Heart left ventricle (tissue), 16 donors: ENCODE data around the gene PLAC8. TPM values are rescaled to one million over a fixed set of nuclear protein-coding genes. Genes with fewer than 3 reads are reported as not detected.

Experiments
- ATAC-seq, 4 donors: fragments of 200-7000 bp; cut with Tn5 transposase; one replicate each; pipeline ENCODE4 v1.9.1; 2020 to 2022; ENCODE audit warnings: moderate library complexity in 4 of 4, mild to moderate bottlenecking in 3 of 4, moderate number of reproducible peaks in 1 of 4
- DNase-seq, 5 donors: peaks; one replicate each; pipeline ENCODE4 v3.0.0-alpha.2; 2020
- H3K27ac ChIP-seq, 12 donors: fragments of 200-600 bp; sonication (generic) in 4 of 12; one replicate each; pipeline versions ENCODE4 v1.5.0 to v1.8.0; 2016 to 2022; ENCODE audit warnings: mild to moderate bottlenecking in 2 of 12
- H3K27me3 ChIP-seq, 9 donors: fragments of 200-600 bp; sonication (generic) in 2 of 9; one replicate each; pipeline versions ENCODE4 v1.5.1 to v1.8.0; 2016 to 2022; ENCODE audit warnings: mild to moderate bottlenecking in 3 of 9
- H3K36me3 ChIP-seq, 9 donors: fragments of 200-600 bp; sonication (generic) in 2 of 9; one replicate each; pipeline versions ENCODE4 v1.5.0 to v1.8.0; 2018 to 2022; ENCODE audit warnings: mild to moderate bottlenecking in 2 of 9
- H3K4me1 ChIP-seq, 12 donors: fragments of 200-600 bp; sonication (generic) in 4 of 12; one replicate each; pipeline versions ENCODE4 v1.5.0 to v1.8.0; 2016 to 2022; ENCODE audit warnings: mild to moderate bottlenecking in 3 of 12
- H3K4me3 ChIP-seq, 12 donors: fragments of 200-600 bp; sonication (generic) in 4 of 12; one replicate each; pipeline versions ENCODE4 v1.5.0 to v1.8.0; 2017 to 2022; ENCODE audit warnings: mild to moderate bottlenecking in 9 of 12, moderate library complexity in 4 of 12
- H3K9me3 ChIP-seq, 12 donors: fragments of 200-600 bp; sonication (generic) in 4 of 12; one replicate each; pipeline versions ENCODE4 v1.5.0 to v1.8.0; 2016 to 2022; ENCODE audit warnings: mild to moderate bottlenecking in 1 of 12
- POLR2A ChIP-seq, 2 donors: fragments of 450-650 bp; IDR thresholded peaks; one replicate each; pipeline ENCODE4 v1.6.1; 2017; ENCODE audit warnings: antibody characterized with exemption in 2 of 2, mild to moderate bottlenecking in 2 of 2, moderate library complexity in 2 of 2
- WGBS, 4 donors: extraction: QIAGEN DNeasy Blood & Tissue Kit in 2 of 4; methylation state at CpG; one replicate each; pipeline versions ENCODE4 v1.1.5 to v1.1.7; 2013 to 2018; 5-methylcytosine and 5-hydroxymethylcytosine counted together
- intact Hi-C, 10 donors: fragments of 100-400 bp; cut with DNase I; formaldehyde crosslinking; loops; one replicate each; pipeline versions ENCODE4 v1.11.1 to v1.14.2; 2022
- polyA plus RNA-seq, 2 donors: library from polyadenylated mRNA; stranded (reverse); fragments of 200-250 nt; gene quantifications; one replicate each; pipeline ENCODE4 v1.2.3, GENCODE V29; 2013
- total RNA-seq, 9 donors: library from RNA; depleted of rRNA in 2 of 9; stranded (reverse); fragments of >200 nt in 2 of 9; fragmentation: NEBNext Ultra II Directional in 3 of 9; extraction: Animal tissue kit (Norgen Biotek cat#: 25700) in 3 of 9; gene quantifications; one replicate each; pipeline versions ENCODE4 v1.1.0 to v1.2.4, GENCODE V29; 2016 to 2023
- TF ChIP-seq, protein P1 (sequence below), 12 donors: fragments of 200-600 bp; sonication (generic) in 4 of 12; IDR thresholded peaks; one replicate each; pipeline versions ENCODE4 v1.5.0 to v1.8.0; 2018 to 2022; ENCODE audit warnings: antibody characterized with exemption in 12 of 12, mild to moderate bottlenecking in 5 of 12
- donor health status: ischemic (EF 13 %, LVEDD 7.1; RV severe dilation, severe dysfunction).
- donor health status: healthy with polysubstance abuse.
- donor health status: DM: no; HTN: yes; CAD: no.
- donor health status: DM: no; HTN: no; CAD: no.
- donor health status: ischemic (EF 25% LVEDD 6.9; RV normal size, moderate dysfunction).
- donor health status: ischemic (EF 25% LVEDD 5.7; RV mildly dilated, moderate dysfunction).
- donor health status: healthy.
- donor health status: DM: yes; HTN: yes; CAD: no.
- donor health status: ischemic (EF 35%, LVEDD 5.7; RV mildly dilated, moderate dysfunction).
- donor health status: nonischemic (EF 11% LVEDD 7.7; RV severe dilation, severe dysfunction).
- donor health status: DM: yes; HTN: yes; CAD: no.
- donor health status: PGD.
- donor health status: ischemic (EF 29% LVEDD 5.4; RV normal size, mild dysfunction).
- donor health status: nonischemic (EF 23%, LVEDD 6.1; RV moderate dilation, normal function).

Gene PLAC8
- total and polyA plus RNA-seq, 11 donors = 0.31 to 11.3 (median 0.79) TPM; not detected in 2

GRCh38 chr4:83071116-83071515, 43.4 kb downstream of the PLAC8 start:
- no peaks in the 10 kb centered on the region for H3K27me3 ChIP-seq
- no peak for ATAC-seq
- intact Hi-C loops = loop anchor here in 4 of 10 donors (5.0 kb wide), 2 partner anchors 181 to 191 kb away; no protein-coding TSS in a partner anchor
- no peaks in the 10 kb centered on the region for H3K9me3 ChIP-seq
- TF ChIP-seq, protein P1, sequence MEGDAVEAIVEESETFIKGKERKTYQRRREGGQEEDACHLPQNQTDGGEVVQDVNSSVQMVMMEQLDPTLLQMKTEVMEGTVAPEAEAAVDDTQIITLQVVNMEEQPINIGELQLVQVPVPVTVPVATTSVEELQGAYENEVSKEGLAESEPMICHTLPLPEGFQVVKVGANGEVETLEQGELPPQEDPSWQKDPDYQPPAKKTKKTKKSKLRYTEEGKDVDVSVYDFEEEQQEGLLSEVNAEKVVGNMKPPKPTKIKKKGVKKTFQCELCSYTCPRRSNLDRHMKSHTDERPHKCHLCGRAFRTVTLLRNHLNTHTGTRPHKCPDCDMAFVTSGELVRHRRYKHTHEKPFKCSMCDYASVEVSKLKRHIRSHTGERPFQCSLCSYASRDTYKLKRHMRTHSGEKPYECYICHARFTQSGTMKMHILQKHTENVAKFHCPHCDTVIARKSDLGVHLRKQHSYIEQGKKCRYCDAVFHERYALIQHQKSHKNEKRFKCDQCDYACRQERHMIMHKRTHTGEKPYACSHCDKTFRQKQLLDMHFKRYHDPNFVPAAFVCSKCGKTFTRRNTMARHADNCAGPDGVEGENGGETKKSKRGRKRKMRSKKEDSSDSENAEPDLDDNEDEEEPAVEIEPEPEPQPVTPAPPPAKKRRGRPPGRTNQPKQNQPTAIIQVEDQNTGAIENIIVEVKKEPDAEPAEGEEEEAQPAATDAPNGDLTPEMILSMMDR (IDR thresholded peaks at IDR 0.05) = no peak
- no peak for TF ChIP-seq POLR2A (IDR thresholded peaks at IDR 0.05)
- DNase-seq = no peak
- peaks cover 3 to 95% (median 78%) of the 10 kb centered on the region in 9 donors for H3K36me3 ChIP-seq
- WGBS, 4 donors = 93 to 100% (median 97%) methylated on average over 1 of the region's 1 CpG
- no peak overlapping the region for H3K4me3 ChIP-seq
- H3K27ac ChIP-seq = no peak overlapping the region
- H3K4me1 ChIP-seq = peaks cover 0 to 13% (median 0%) of the 10 kb centered on the region in 12 donors

DNA sequence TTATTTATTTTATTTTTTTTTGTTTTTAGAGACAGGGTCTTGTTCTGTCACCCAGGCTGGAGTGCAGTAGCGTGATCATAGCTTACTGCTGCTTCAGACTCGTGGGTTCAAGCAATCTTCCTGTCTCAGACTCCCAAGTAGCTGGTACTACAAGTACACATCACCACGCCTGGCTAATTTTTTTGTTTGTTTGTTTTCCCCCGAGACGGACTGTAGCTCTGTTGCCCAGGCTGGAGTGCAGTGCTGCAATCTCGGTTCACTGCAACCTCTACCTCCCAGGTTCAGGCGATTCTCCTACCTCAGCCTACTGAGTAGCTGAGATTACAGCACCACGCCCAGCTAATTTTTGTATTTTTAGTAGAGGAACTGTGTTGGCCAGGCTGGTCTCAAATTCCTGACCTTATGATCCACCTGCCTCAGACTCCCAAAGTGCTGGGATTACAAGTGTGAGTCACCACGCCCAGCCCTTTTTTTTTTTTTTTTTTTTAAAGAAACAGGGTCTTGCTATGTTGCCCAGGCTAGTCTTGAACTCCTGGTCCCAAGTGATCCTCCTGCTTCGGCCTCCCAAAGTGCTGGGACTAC, 47.4 kb downstream of the PLAC8 start:
- Histone ChIP-seq H3K27me3 (no peaks in the 10 kb centered on the region), H3K4me1 (peaks cover 0 to 8% (median 0%) of the 10 kb centered on the region in 12 donors), H3K27ac (no peak overlapping the region), H3K9me3 (no peaks in the 10 kb centered on the region), H3K36me3 (peaks cover 3 to 100% (median 97%) of the 10 kb centered on the region in 9 donors), H3K4me3 (no peak overlapping the region)
- intact Hi-C loops = loop anchor here in 2 of 10 donors (5.0 kb wide), 2 partner anchors 195 to 200 kb away; no protein-coding TSS in a partner anchor
- DNase-seq = no peak
- 89 to 95% (median 92%) methylated on average over 10 of the region's 10 CpGs for WGBS, 4 donors
- TF ChIP-seq, protein P1 (IDR thresholded peaks at IDR 0.05) = no peak
- no peak for TF ChIP-seq POLR2A (IDR thresholded peaks at IDR 0.05)
- ATAC-seq = no peak

DNA sequence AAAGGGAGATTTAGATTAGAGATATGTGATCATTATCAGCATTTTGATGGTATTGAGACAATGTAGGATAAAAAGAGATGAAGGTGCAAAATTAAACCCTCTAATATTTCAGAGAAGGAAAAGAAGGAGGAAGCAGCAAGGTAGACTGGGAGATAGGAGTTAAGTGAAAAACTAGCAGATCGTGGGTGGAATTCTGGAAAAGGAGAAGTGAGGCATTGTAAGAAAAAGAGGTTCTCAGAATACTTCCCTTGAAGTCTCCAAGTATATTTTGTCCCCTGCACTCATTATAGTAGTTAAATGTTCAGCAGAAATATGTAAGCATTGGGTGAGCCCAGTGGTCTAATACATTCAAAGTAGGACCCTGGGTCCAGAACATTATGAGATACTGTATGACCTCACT, 49.3 kb downstream of the PLAC8 start:
- ATAC-seq = no peak
- Histone ChIP-seq H3K4me3 (no peak overlapping the region), H3K27me3 (no peaks in the 10 kb centered on the region), H3K9me3 (no peaks in the 10 kb centered on the region), H3K4me1 (peaks cover 0 to 8% (median 0%) of the 10 kb centered on the region in 12 donors), H3K36me3 (peaks cover 3 to 100% (median 97%) of the 10 kb centered on the region in 9 donors), H3K27ac (no peak overlapping the region)
- DNase-seq = no peak
- 84 to 94% (median 91%) methylated on average over 1 of the region's 1 CpG for WGBS, 4 donors
- TF ChIP-seq POLR2A (IDR thresholded peaks at IDR 0.05) = no peak
- TF ChIP-seq, protein P1 (IDR thresholded peaks at IDR 0.05) = no peak
- intact Hi-C loops = loop anchor here in 2 of 10 donors (5.0 kb wide), 2 partner anchors 193 to 202 kb away; no protein-coding TSS in a partner anchor

GRCh38 chr4:83062739-83063138, 51.8 kb downstream of the PLAC8 start:
- TF ChIP-seq, protein P1 (IDR thresholded peaks at IDR 0.05) = no peak
- no peak for TF ChIP-seq POLR2A (IDR thresholded peaks at IDR 0.05)
- ATAC-seq = no peak
- Histone ChIP-seq H3K27ac (no peak overlapping the region), H3K36me3 (peaks cover 0 to 100% (median 94%) of the 10 kb centered on the region in 9 donors), H3K9me3 (no peaks in the 10 kb centered on the region), H3K4me3 (no peak overlapping the region), H3K4me1 (peaks cover 0 to 8% (median 0%) of the 10 kb centered on the region in 12 donors), H3K27me3 (no peaks in the 10 kb centered on the region)
- intact Hi-C loops = no loop called here
- no peak for DNase-seq
- WGBS, 4 donors = 85 to 93% (median 88%) methylated on average over 4 of the region's 4 CpGs
